Ishikawa (cell line): ENCODE results near the gene DZIP3.

ENCODE experiments used
- RAD21 ChIP-seq: IDR thresholded peaks from 2 replicates; pipeline ENCODE4 v1.6.1; 2012; ENCODE audit warnings: low read depth
- TAF1 ChIP-seq: IDR thresholded peaks from 2 replicates; pipeline ENCODE4 v1.6.1; 2012; ENCODE audit warnings: low read depth, mild to moderate bottlenecking

- TF ChIP-seq TAF1 (no peak), RAD21 (no peak)
These were observed 138.6 kb downstream of the DZIP3 start for GRCh38 chr3:108728105-108728504.
